Liver (tissue), 3 donors: ENCODE measurements around the gene MTRF1L.
"Not testable (repeated sequence)": the region's sequence is repeated elsewhere in the genome, so short reads cannot be mapped to it uniquely, and the experiment has no call there.

Experiments
- CTCF ChIP-seq: fragments of 150-350 bp; IDR thresholded peaks from 2 replicates; pipeline ENCODE4 v1.5.1; 2017; ENCODE audit warnings: improper control_type of control experiment, low read depth, low read length; ENCODE audit not compliant: missing input control
- FOXA1 ChIP-seq: IDR thresholded peaks from 2 replicates; pipeline ENCODE4 v1.6.1; 2016; ENCODE audit warnings: antibody characterized with exemption
- FOXA2 ChIP-seq: IDR thresholded peaks from 2 replicates; pipeline ENCODE4 v1.6.1; 2016; ENCODE audit warnings: antibody characterized with exemption
- GABPA ChIP-seq, 2 donors: IDR thresholded peaks in 1 of 2; conservative IDR thresholded peaks in 1 of 2; 2 replicates each; pipeline ENCODE4 v1.6.1; 2016; ENCODE audit warnings: antibody characterized with exemption in 2 of 2, mild to moderate bottlenecking in 1 of 2, moderate library complexity in 1 of 2
- MAX ChIP-seq: IDR thresholded peaks from 2 replicates; pipeline ENCODE4 v1.6.1; 2016; ENCODE audit warnings: antibody characterized with exemption
- RAD21 ChIP-seq, 2 donors: IDR thresholded peaks; 2 replicates each; pipeline ENCODE4 v1.6.1; 2016; ENCODE audit warnings: antibody characterized with exemption in 2 of 2, mild to moderate bottlenecking in 2 of 2
- RXRA ChIP-seq, 2 donors: IDR thresholded peaks; 2 replicates each; pipeline ENCODE4 v1.6.1; 2017 to 2018; ENCODE audit warnings: antibody characterized with exemption in 2 of 2, mild to moderate bottlenecking in 1 of 2
- TF ChIP-seq, protein P1 (sequence below): IDR thresholded peaks from 2 replicates; pipeline ENCODE4 v1.6.1; 2016; ENCODE audit warnings: antibody characterized with exemption, mild to moderate bottlenecking
- donor health status: healthy.
- donor health status: healthy.

GRCh38 chr6:152966168-152966894 lies 36.2 kb downstream of the MTRF1L start:
- TF ChIP-seq GABPA (IDR thresholded peaks at IDR 0.05 in 1 of 2, conservative IDR thresholded peaks at IDR 0.05 in 1 of 2); FOXA1; CTCF; MAX; FOXA2; RAD21 (IDR thresholded peaks at IDR 0.05); RXRA (IDR thresholded peaks at IDR 0.05): not testable (repeated sequence)
- TF ChIP-seq, protein P1, sequence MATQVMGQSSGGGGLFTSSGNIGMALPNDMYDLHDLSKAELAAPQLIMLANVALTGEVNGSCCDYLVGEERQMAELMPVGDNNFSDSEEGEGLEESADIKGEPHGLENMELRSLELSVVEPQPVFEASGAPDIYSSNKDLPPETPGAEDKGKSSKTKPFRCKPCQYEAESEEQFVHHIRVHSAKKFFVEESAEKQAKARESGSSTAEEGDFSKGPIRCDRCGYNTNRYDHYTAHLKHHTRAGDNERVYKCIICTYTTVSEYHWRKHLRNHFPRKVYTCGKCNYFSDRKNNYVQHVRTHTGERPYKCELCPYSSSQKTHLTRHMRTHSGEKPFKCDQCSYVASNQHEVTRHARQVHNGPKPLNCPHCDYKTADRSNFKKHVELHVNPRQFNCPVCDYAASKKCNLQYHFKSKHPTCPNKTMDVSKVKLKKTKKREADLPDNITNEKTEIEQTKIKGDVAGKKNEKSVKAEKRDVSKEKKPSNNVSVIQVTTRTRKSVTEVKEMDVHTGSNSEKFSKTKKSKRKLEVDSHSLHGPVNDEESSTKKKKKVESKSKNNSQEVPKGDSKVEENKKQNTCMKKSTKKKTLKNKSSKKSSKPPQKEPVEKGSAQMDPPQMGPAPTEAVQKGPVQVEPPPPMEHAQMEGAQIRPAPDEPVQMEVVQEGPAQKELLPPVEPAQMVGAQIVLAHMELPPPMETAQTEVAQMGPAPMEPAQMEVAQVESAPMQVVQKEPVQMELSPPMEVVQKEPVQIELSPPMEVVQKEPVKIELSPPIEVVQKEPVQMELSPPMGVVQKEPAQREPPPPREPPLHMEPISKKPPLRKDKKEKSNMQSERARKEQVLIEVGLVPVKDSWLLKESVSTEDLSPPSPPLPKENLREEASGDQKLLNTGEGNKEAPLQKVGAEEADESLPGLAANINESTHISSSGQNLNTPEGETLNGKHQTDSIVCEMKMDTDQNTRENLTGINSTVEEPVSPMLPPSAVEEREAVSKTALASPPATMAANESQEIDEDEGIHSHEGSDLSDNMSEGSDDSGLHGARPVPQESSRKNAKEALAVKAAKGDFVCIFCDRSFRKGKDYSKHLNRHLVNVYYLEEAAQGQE, result not testable (repeated sequence)
